ENCODE data around the gene CD99. TPM values are rescaled to one million over a fixed set of nuclear protein-coding genes. Genes with fewer than 3 reads are reported as not detected.

Gene CD99
- total RNA-seq, 3 donors from 2014 or later (not counting 1 experiment from before 2014, with no cell fraction given) = 312 to 340 (median 333) TPM

- Mint-ChIP-seq H3K4me1 (peaks cover 0 to 7% of the 10 kb centered on the region in 2 donors), H3K27ac (no peak overlapping the region), H3K4me3 (no peak overlapping the region), H3K9me3 (no peaks in the 10 kb centered on the region), H3K36me3 (no peaks in the 10 kb centered on the region), H3K27me3 (ENCODE audit: low read depth in 2 of 2) (peaks cover 9 to 16% of the 10 kb centered on the region in 2 donors)
- DNase-seq (no peak), ATAC-seq (no peak)
- Histone ChIP-seq H3K4me3 (ENCODE audit: low read length) (no peak overlapping the region), H3K36me3 (ENCODE audit: control insufficient read depth, insufficient read depth, low read length) (no peaks in the 10 kb centered on the region), H3K4me1 (ENCODE audit: control insufficient read depth, insufficient read depth, low read length) (no peaks in the 10 kb centered on the region), H3K27me3 (ENCODE audit: control insufficient read depth, insufficient read depth, low read length) (no peaks in the 10 kb centered on the region), H3K27ac (ENCODE audit: low read length) (no peak overlapping the region), H3K9me3 (ENCODE audit: control insufficient read depth, insufficient read depth, low read length) (no peaks in the 10 kb centered on the region)
- intact Hi-C loops (cut with micrococcal nuclease) = no loop called here
- WGBS (ENCODE audit: insufficient coverage) = 21% methylated on average over 6 of the region's 6 CpGs
- TF ChIP-seq CTCF (IDR thresholded peaks at IDR 0.05) = no peak
Observed at GRCh38 chrX:2781698-2782097, 90.6 kb downstream of the CD99 start.

- Histone ChIP-seq H3K9me3 (ENCODE audit: control insufficient read depth, insufficient read depth, low read length) (no peaks in the 10 kb centered on the region), H3K27ac (ENCODE audit: low read length) (no peak overlapping the region), H3K27me3 (ENCODE audit: control insufficient read depth, insufficient read depth, low read length) (no peaks in the 10 kb centered on the region), H3K4me1 (ENCODE audit: control insufficient read depth, insufficient read depth, low read length) (no peaks in the 10 kb centered on the region), H3K36me3 (ENCODE audit: control insufficient read depth, insufficient read depth, low read length) (no peaks in the 10 kb centered on the region), H3K4me3 (ENCODE audit: low read length) (no peak overlapping the region)
- peaks cover 6 to 12% of the 10 kb centered on the region in 2 donors for H3K27me3 Mint-ChIP-seq (ENCODE audit: low read depth in 2 of 2)
- no peak overlapping the region for H3K27ac Mint-ChIP-seq
- H3K36me3 Mint-ChIP-seq = no peaks in the 10 kb centered on the region
- peaks cover 0 to 7% of the 10 kb centered on the region in 2 donors for H3K4me1 Mint-ChIP-seq
- intact Hi-C loops (cut with micrococcal nuclease) = no loop called here
- no peak overlapping the region for H3K4me3 Mint-ChIP-seq
- no peak for TF ChIP-seq CTCF (IDR thresholded peaks at IDR 0.05)
- ATAC-seq (no peak), DNase-seq (no peak)
- 48% methylated on average over 3 of the region's 4 CpGs for WGBS (ENCODE audit: insufficient coverage)
- no peaks in the 10 kb centered on the region for H3K9me3 Mint-ChIP-seq
Observed at GRCh38 chrX:2782171-2782570, 91.1 kb downstream of the CD99 start.

- no peak for ATAC-seq
- no peak for TF ChIP-seq CTCF (IDR thresholded peaks at IDR 0.05)
- Histone ChIP-seq H3K27me3 (ENCODE audit: control insufficient read depth, insufficient read depth, low read length) (no peaks in the 10 kb centered on the region), H3K27ac (ENCODE audit: low read length) (no peak overlapping the region), H3K36me3 (ENCODE audit: control insufficient read depth, insufficient read depth, low read length) (no peaks in the 10 kb centered on the region), H3K9me3 (ENCODE audit: control insufficient read depth, insufficient read depth, low read length) (no peaks in the 10 kb centered on the region), H3K4me3 (ENCODE audit: low read length) (no peak overlapping the region), H3K4me1 (ENCODE audit: control insufficient read depth, insufficient read depth, low read length) (no peaks in the 10 kb centered on the region)
- Mint-ChIP-seq H3K4me3 (no peak overlapping the region), H3K9me3 (no peaks in the 10 kb centered on the region), H3K27ac (no peak overlapping the region), H3K4me1 (peaks cover 0 to 7% of the 10 kb centered on the region in 2 donors), H3K36me3 (no peaks in the 10 kb centered on the region), H3K27me3 (ENCODE audit: low read depth in 2 of 2) (peaks cover 3 to 7% of the 10 kb centered on the region in 2 donors)
- intact Hi-C loops (cut with micrococcal nuclease) = no loop called here
- no peak for DNase-seq
- 65% methylated on average over 4 of the region's 4 CpGs for WGBS (ENCODE audit: insufficient coverage)
Observed at GRCh38 chrX:2782778-2783177, 91.7 kb downstream of the CD99 start.

GRCh38 chrX:2784026-2784425, 92.9 kb downstream of the CD99 start:
- Mint-ChIP-seq H3K27ac (no peak overlapping the region), H3K4me3 (no peak overlapping the region), H3K27me3 (ENCODE audit: low read depth in 2 of 2) (no peaks in the 10 kb centered on the region), H3K36me3 (no peaks in the 10 kb centered on the region), H3K4me1 (peaks cover 0 to 7% of the 10 kb centered on the region in 2 donors), H3K9me3 (no peaks in the 10 kb centered on the region)
- H3K36me3 ChIP-seq (ENCODE audit: control insufficient read depth, insufficient read depth, low read length) = no peaks in the 10 kb centered on the region
- H3K4me3 ChIP-seq (ENCODE audit: low read length) = no peak overlapping the region
- ATAC-seq = no peak
- no peak for TF ChIP-seq CTCF (IDR thresholded peaks at IDR 0.05)
- 90% methylated on average over 6 of the region's 6 CpGs for WGBS (ENCODE audit: insufficient coverage)
- no peaks in the 10 kb centered on the region for H3K27me3 ChIP-seq (ENCODE audit: control insufficient read depth, insufficient read depth, low read length)
- no peak overlapping the region for H3K27ac ChIP-seq (ENCODE audit: low read length)
- no peaks in the 10 kb centered on the region for H3K4me1 ChIP-seq (ENCODE audit: control insufficient read depth, insufficient read depth, low read length)
- intact Hi-C loops (cut with micrococcal nuclease) = no loop called here
- H3K9me3 ChIP-seq (ENCODE audit: control insufficient read depth, insufficient read depth, low read length) = no peaks in the 10 kb centered on the region
- no peak for DNase-seq

All from natural killer cell (primary cell).